ENCODE data around the gene CAMSAP1. TPM values are rescaled to one million over a fixed set of nuclear protein-coding genes. Genes with fewer than 3 reads are reported as not detected.

Gene CAMSAP1
- total RNA-seq, 1 experiment from 2014 or later, result 52.7 TPM

- no peak overlapping the region for H3K4me2 ChIP-seq (ENCODE audit: insufficient read depth, insufficient read length, low read length)
Measured at GRCh38 chr9:135796784-135797485, 110.4 kb downstream of the CAMSAP1 start.

More at GRCh38 chr9:135796784-135797485, 110.4 kb downstream of the CAMSAP1 start:
- H2BK20ac ChIP-seq (ENCODE audit: low read depth, low read length, poor library complexity, severe bottlenecking), result no peak overlapping the region
- H3K79me1 ChIP-seq (ENCODE audit: insufficient read depth, low read depth, low read length, poor library complexity, severe bottlenecking), result no peaks in the 10 kb centered on the region
- H3K27me3 ChIP-seq (ENCODE audit: insufficient read depth, low read length), result no peaks in the 10 kb centered on the region
- Mint-ChIP-seq H3K27me3 (ENCODE audit: low read depth) (no peaks in the 10 kb centered on the region), H3K4me1 (peaks cover 3 to 9% of the 10 kb centered on the region in 2 experiments; a peak in 3 of 4 replicates), H3K9me3 (no peaks in the 10 kb centered on the region; a peak in 1 of 5 replicates), H3K4me3 (no peak overlapping the region), H3K36me3 (ENCODE audit: insufficient read depth in 1 of 3, low read depth in 3 of 3) (no peaks in the 10 kb centered on the region), H3K27ac (no peak overlapping the region)
- H3K9ac ChIP-seq (ENCODE audit: extremely low read depth, insufficient read length, low read length), result no peak overlapping the region
- H3K18ac ChIP-seq (ENCODE audit: insufficient read length, low read depth, low read length), result no peak overlapping the region
- no peak overlapping the region for H3K23ac ChIP-seq (ENCODE audit: insufficient read length, low read depth, low read length)
- no peak overlapping the region for H4K8ac ChIP-seq (replicated peaks; ENCODE audit: insufficient read length, low read depth, low read length)
- H3K56ac ChIP-seq (ENCODE audit: insufficient read length, low read depth, low read length), result no peak overlapping the region
- H2AFZ ChIP-seq (ENCODE audit: low read length), result no peak overlapping the region
- H3K4me1 ChIP-seq (ENCODE audit: insufficient read depth, low read length), result no peaks in the 10 kb centered on the region
- no peak overlapping the region for H2AK5ac ChIP-seq (ENCODE audit: insufficient read length, low read length)
- H3K4ac ChIP-seq (ENCODE audit: low read depth, low read length), result no peak overlapping the region
- no peak overlapping the region for H4K91ac ChIP-seq (ENCODE audit: insufficient read length, low read depth, low read length)
- no peak overlapping the region for H2BK15ac ChIP-seq (ENCODE audit: low read depth, low read length)
- H2BK5ac ChIP-seq (ENCODE audit: insufficient read length, low read length), result no peak overlapping the region
- no peak overlapping the region for H3K14ac ChIP-seq (ENCODE audit: insufficient read depth, low read length)
- no peaks in the 10 kb centered on the region for H3K9me3 ChIP-seq (ENCODE audit: control insufficient read depth, low read depth, low read length)
- H4K5ac ChIP-seq (ENCODE audit: insufficient read length, low read depth, low read length), result no peak overlapping the region
- no peak for TF ChIP-seq CTCF (conservative IDR thresholded peaks at IDR 0.05)
- no peaks in the 10 kb centered on the region for H4K20me1 ChIP-seq (ENCODE audit: control insufficient read depth, insufficient read depth, insufficient read length)
- no peak overlapping the region for H3K27ac ChIP-seq (ENCODE audit: insufficient read length, low read depth, low read length)
- H2BK120ac ChIP-seq (ENCODE audit: low read depth, low read length, poor library complexity, severe bottlenecking), result no peak overlapping the region
- no peak overlapping the region for H2BK12ac ChIP-seq (ENCODE audit: insufficient read length, low read depth, low read length)
- DNase-seq, result no peak
- no CpG with 5 or more reads among the region's 22 CpGs for WGBS (ENCODE audit: extremely low coverage, insufficient read length, low lambda C conversion rate)
- H3K23me2 ChIP-seq (ENCODE audit: insufficient read length, low read depth, low read length, poor library complexity, severe bottlenecking), result no peaks in the 10 kb centered on the region
- H3T11ph ChIP-seq (ENCODE audit: low read length), result no peak overlapping the region
- H3K79me2 ChIP-seq (ENCODE audit: insufficient read depth, low read length), result no peaks in the 10 kb centered on the region

All from H9 (cell line).